GM15510 (cell line): Measurements from ENCODE around the gene RFC4.

Source experiments
- POLR2A ChIP-seq: IDR thresholded peaks from 3 replicates; pipeline ENCODE4 v1.6.1; 2011; ENCODE audit warnings: borderline replicate concordance; ENCODE audit not compliant: insufficient read length; ENCODE audit errors: extremely low read depth

Gene RFC4

GRCh38 chr3:186743666-186744065, 62.6 kb downstream of the RFC4 start:
- no peak for TF ChIP-seq POLR2A

GRCh38 chr3:186742618-186743380, 63.5 kb downstream of the RFC4 start:
- TF ChIP-seq POLR2A, result no peak
